A549 (cell line): Measurements from ENCODE around the gene BCAT1.

Experiments used
- CEBPB ChIP-seq, 2 experiments: fragments of >200 bp in 1 of 2; sonication (Bioruptor Twin) in 1 of 2; formaldehyde crosslinking in 1 of 2; IDR thresholded peaks; 2 replicates each; pipeline ENCODE4 v1.6.1; 2012 to 2016
- EP300 ChIP-seq, 2 experiments: fragments of >200 bp; sonication (Bioruptor Twin); formaldehyde crosslinking; IDR thresholded peaks; 2 replicates in 1 of 2; 3 replicates in 1 of 2; pipeline ENCODE4 v1.6.1; 2016 to 2017
- ESRRA ChIP-seq: fragments of 150-350 bp; IDR thresholded peaks from 2 replicates; pipeline ENCODE4 v1.6.1; 2014; ENCODE audit warnings: mild to moderate bottlenecking, low read length, borderline replicate concordance
- FOSL2 ChIP-seq, 2 experiments: fragments of 450-650 bp in 1 of 2; fragments of >200 bp in 1 of 2; sonication (Bioruptor Twin) in 1 of 2; formaldehyde crosslinking; IDR thresholded peaks; 2 replicates each; pipeline versions ENCODE4 v1.5.0 to v1.6.1; 2016 to 2020; ENCODE audit warnings: mild to moderate bottlenecking in 1 of 2, moderate library complexity in 1 of 2
- JUN ChIP-seq, 2 experiments: fragments of >200 bp; sonication (Bioruptor Twin); formaldehyde crosslinking; IDR thresholded peaks; 2 replicates in 1 of 2; 3 replicates in 1 of 2; pipeline ENCODE4 v1.6.1; 2016 to 2017
- MYC ChIP-seq: IDR thresholded peaks from 2 replicates; pipeline ENCODE4 v1.6.1; 2012; ENCODE audit warnings: mild to moderate bottlenecking, inconsistent platforms, low read length, improper control_type of control experiment, borderline replicate concordance
- POLR2A ChIP-seq: IDR thresholded peaks from 2 replicates; pipeline ENCODE4 v1.6.1; 2012; ENCODE audit warnings: mild to moderate bottlenecking, low read length
- RAD21 ChIP-seq, 2 experiments: fragments of >200 bp in 1 of 2; sonication (Bioruptor Twin) in 1 of 2; formaldehyde crosslinking in 1 of 2; IDR thresholded peaks in 1 of 2; conservative IDR thresholded peaks in 1 of 2; 2 replicates in 1 of 2; 3 replicates in 1 of 2; pipeline ENCODE4 v1.6.1; 2012 to 2018; ENCODE audit warnings: inconsistent platforms in 1 of 2
- RFX5 ChIP-seq: fragments of 450-650 bp; IDR thresholded peaks from 2 replicates; pipeline ENCODE4 v1.7.1; 2014; ENCODE audit warnings: antibody characterized with exemption, mild to moderate bottlenecking, moderate library complexity
- SMC3 ChIP-seq: fragments of >200 bp; sonication (Bioruptor Twin); formaldehyde crosslinking; IDR thresholded peaks from 3 replicates; pipeline ENCODE4 v1.6.1; 2018; ENCODE audit warnings: inconsistent platforms
- TF ChIP-seq, protein P1 (sequence below): fragments of >200 bp; sonication (Bioruptor Twin); formaldehyde crosslinking; IDR thresholded peaks from 3 replicates; pipeline ENCODE4 v1.5.1; 2016

GRCh38 chr12:24895612-24896011 lies 53.3 kb downstream of the BCAT1 start:
- no peak for TF ChIP-seq POLR2A
- no peak for TF ChIP-seq ESRRA
- no peak for TF ChIP-seq SMC3
- no peak for TF ChIP-seq FOSL2 (IDR thresholded peaks at IDR 0.05)
- no peak for TF ChIP-seq FOSL2 (CRISPR knock-in tag; IDR thresholded peaks at IDR 0.05)
- TF ChIP-seq, protein P1, sequence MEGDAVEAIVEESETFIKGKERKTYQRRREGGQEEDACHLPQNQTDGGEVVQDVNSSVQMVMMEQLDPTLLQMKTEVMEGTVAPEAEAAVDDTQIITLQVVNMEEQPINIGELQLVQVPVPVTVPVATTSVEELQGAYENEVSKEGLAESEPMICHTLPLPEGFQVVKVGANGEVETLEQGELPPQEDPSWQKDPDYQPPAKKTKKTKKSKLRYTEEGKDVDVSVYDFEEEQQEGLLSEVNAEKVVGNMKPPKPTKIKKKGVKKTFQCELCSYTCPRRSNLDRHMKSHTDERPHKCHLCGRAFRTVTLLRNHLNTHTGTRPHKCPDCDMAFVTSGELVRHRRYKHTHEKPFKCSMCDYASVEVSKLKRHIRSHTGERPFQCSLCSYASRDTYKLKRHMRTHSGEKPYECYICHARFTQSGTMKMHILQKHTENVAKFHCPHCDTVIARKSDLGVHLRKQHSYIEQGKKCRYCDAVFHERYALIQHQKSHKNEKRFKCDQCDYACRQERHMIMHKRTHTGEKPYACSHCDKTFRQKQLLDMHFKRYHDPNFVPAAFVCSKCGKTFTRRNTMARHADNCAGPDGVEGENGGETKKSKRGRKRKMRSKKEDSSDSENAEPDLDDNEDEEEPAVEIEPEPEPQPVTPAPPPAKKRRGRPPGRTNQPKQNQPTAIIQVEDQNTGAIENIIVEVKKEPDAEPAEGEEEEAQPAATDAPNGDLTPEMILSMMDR, result no peak
- no peak for TF ChIP-seq EP300 (IDR thresholded peaks at IDR 0.05)
- no peak for TF ChIP-seq RFX5
- TF ChIP-seq RAD21 (conservative IDR thresholded peaks at IDR 0.05 in 1 of 2, IDR thresholded peaks at IDR 0.05 in 1 of 2), result no peak
- TF ChIP-seq MYC, result no peak
- TF ChIP-seq JUN (IDR thresholded peaks at IDR 0.05), result no peak
- TF ChIP-seq CEBPB (IDR thresholded peaks at IDR 0.05), result no peak
